ENCODE measurements around the gene MATR3. TPM values are rescaled to one million over a fixed set of nuclear protein-coding genes. Genes with fewer than 3 reads are reported as not detected.
"Not testable (repeated sequence)": the region's sequence is repeated elsewhere in the genome, so short reads cannot be mapped to it uniquely, and the experiment has no call there.

MATR3 gene
- total RNA-seq, 3 donors from 2014 or later = 201 to 208 (median 202) TPM

- H3K36me3 Mint-ChIP-seq (ENCODE audit: insufficient read depth) = no peaks in the 10 kb centered on the region
- H3K27me3 Mint-ChIP-seq (ENCODE audit: low read depth) = no peaks in the 10 kb centered on the region
- no peak overlapping the region for H3K4me3 Mint-ChIP-seq
- ATAC-seq = no peak
- peaks cover 13% of the 10 kb centered on the region for H3K4me1 Mint-ChIP-seq (ENCODE audit: low read depth)
- no peaks in the 10 kb centered on the region for H3K9me3 Mint-ChIP-seq
- no peak for DNase-seq
These were observed 27.3 kb upstream of the MATR3 start for GRCh38 chr5:139266236-139266635.

- ATAC-seq (no peak), DNase-seq (no peak)
- Mint-ChIP-seq H3K4me3 (no peak overlapping the region), H3K27me3 (ENCODE audit: low read depth) (no peaks in the 10 kb centered on the region), H3K9me3 (no peaks in the 10 kb centered on the region), H3K4me1 (ENCODE audit: low read depth) (peaks cover 18% of the 10 kb centered on the region), H3K36me3 (ENCODE audit: insufficient read depth) (no peaks in the 10 kb centered on the region)
These were observed 26.1 kb upstream of the MATR3 start for GRCh38 chr5:139267481-139267880.

- Mint-ChIP-seq H3K9me3 (no peaks in the 10 kb centered on the region), H3K27me3 (ENCODE audit: low read depth) (no peaks in the 10 kb centered on the region), H3K4me3 (no peak overlapping the region), H3K36me3 (ENCODE audit: insufficient read depth) (no peaks in the 10 kb centered on the region), H3K4me1 (ENCODE audit: low read depth) (peaks cover 28% of the 10 kb centered on the region)
- ATAC-seq (no peak), DNase-seq (no peak)
These were observed 25.0 kb upstream of the MATR3 start for GRCh38 chr5:139268364-139269202.

- H3K4me1 Mint-ChIP-seq (ENCODE audit: low read depth) = peaks cover 34% of the 10 kb centered on the region
- not testable (repeated sequence) for DNase-seq; H3K4me3 Mint-ChIP-seq; H3K9me3 Mint-ChIP-seq; ATAC-seq; H3K27me3 Mint-ChIP-seq (ENCODE audit: low read depth); H3K36me3 Mint-ChIP-seq (ENCODE audit: insufficient read depth)
These were observed 22.8 kb upstream of the MATR3 start for GRCh38 chr5:139270718-139271117.

- Mint-ChIP-seq H3K36me3 (ENCODE audit: insufficient read depth) (peaks cover 15% of the 10 kb centered on the region), H3K27me3 (ENCODE audit: low read depth) (no peaks in the 10 kb centered on the region), H3K9me3 (no peaks in the 10 kb centered on the region), H3K4me3 (no peak overlapping the region), H3K4me1 (ENCODE audit: low read depth) (peaks cover 41% of the 10 kb centered on the region)
- DNase-seq (no peak), ATAC-seq (no peak)
These were observed 22.1 kb upstream of the MATR3 start for GRCh38 chr5:139271201-139272027.

- H3K4me1 Mint-ChIP-seq (ENCODE audit: low read depth) = peaks cover 49% of the 10 kb centered on the region
- ATAC-seq (no peak), DNase-seq (no peak)
- no peaks in the 10 kb centered on the region for H3K9me3 Mint-ChIP-seq
- peaks cover 25% of the 10 kb centered on the region for H3K36me3 Mint-ChIP-seq (ENCODE audit: insufficient read depth)
- no peaks in the 10 kb centered on the region for H3K27me3 Mint-ChIP-seq (ENCODE audit: low read depth)
- H3K4me3 Mint-ChIP-seq = peak overlapping the region; percentile 97
These were observed 20.8 kb upstream of the MATR3 start for GRCh38 chr5:139272471-139273321.

- Mint-ChIP-seq H3K4me1 (ENCODE audit: low read depth) (peaks cover 46% of the 10 kb centered on the region), H3K36me3 (ENCODE audit: insufficient read depth) (peaks cover 27% of the 10 kb centered on the region), H3K4me3 (peak overlapping the region; percentile 97), H3K9me3 (no peaks in the 10 kb centered on the region), H3K27me3 (ENCODE audit: low read depth) (no peaks in the 10 kb centered on the region)
- ATAC-seq (peak; percentile 5 to 7), DNase-seq (no peak)
These were observed 20.3 kb upstream of the MATR3 start for GRCh38 chr5:139273322-139273571.

GRCh38 chr5:139273572-139274289 lies 19.8 kb upstream of the MATR3 start:
- peak; percentile 92 to 96 for ATAC-seq
- Mint-ChIP-seq H3K36me3 (ENCODE audit: insufficient read depth) (peaks cover 29% of the 10 kb centered on the region), H3K27me3 (ENCODE audit: low read depth) (no peaks in the 10 kb centered on the region), H3K4me3 (peak overlapping the region; percentile 97), H3K4me1 (ENCODE audit: low read depth) (peaks cover 42% of the 10 kb centered on the region), H3K9me3 (no peaks in the 10 kb centered on the region)
- peak; percentile 84 for DNase-seq

- Mint-ChIP-seq H3K4me1 (ENCODE audit: low read depth) (peaks cover 46% of the 10 kb centered on the region), H3K27me3 (ENCODE audit: low read depth) (no peaks in the 10 kb centered on the region), H3K4me3 (peak overlapping the region; percentile 97), H3K9me3 (no peaks in the 10 kb centered on the region), H3K36me3 (ENCODE audit: insufficient read depth) (peaks cover 43% of the 10 kb centered on the region)
- DNase-seq (no peak), ATAC-seq (no peak)
These were observed 18.0 kb upstream of the MATR3 start for GRCh38 chr5:139275536-139275935.

- Mint-ChIP-seq H3K9me3 (no peaks in the 10 kb centered on the region), H3K36me3 (ENCODE audit: insufficient read depth) (peaks cover 46% of the 10 kb centered on the region), H3K27me3 (ENCODE audit: low read depth) (no peaks in the 10 kb centered on the region), H3K4me3 (peak overlapping the region; percentile 97), H3K4me1 (ENCODE audit: low read depth) (peaks cover 46% of the 10 kb centered on the region)
- DNase-seq (no peak), ATAC-seq (no peak)
These were observed 17.6 kb upstream of the MATR3 start for GRCh38 chr5:139275956-139276355.

GRCh38 chr5:139276426-139276825 lies 17.1 kb upstream of the MATR3 start:
- ATAC-seq (no peak), DNase-seq (no peak)
- Mint-ChIP-seq H3K36me3 (ENCODE audit: insufficient read depth) (peaks cover 46% of the 10 kb centered on the region), H3K4me1 (ENCODE audit: low read depth) (peaks cover 44% of the 10 kb centered on the region), H3K27me3 (ENCODE audit: low read depth) (no peaks in the 10 kb centered on the region), H3K4me3 (peak overlapping the region; percentile 97), H3K9me3 (no peaks in the 10 kb centered on the region)

- ATAC-seq = no peak
- Mint-ChIP-seq H3K4me1 (ENCODE audit: low read depth) (peaks cover 41% of the 10 kb centered on the region), H3K27me3 (ENCODE audit: low read depth) (no peaks in the 10 kb centered on the region), H3K9me3 (no peaks in the 10 kb centered on the region), H3K36me3 (ENCODE audit: insufficient read depth) (peaks cover 50% of the 10 kb centered on the region), H3K4me3 (peak overlapping the region; percentile 97)
- DNase-seq = no peak
These were observed 16.4 kb upstream of the MATR3 start for GRCh38 chr5:139277171-139277570.

GRCh38 chr5:139278540-139279274 lies 14.8 kb upstream of the MATR3 start:
- Mint-ChIP-seq H3K4me1 (ENCODE audit: low read depth) (peaks cover 27% of the 10 kb centered on the region), H3K27me3 (ENCODE audit: low read depth) (no peaks in the 10 kb centered on the region), H3K4me3 (peak overlapping the region; percentile 47), H3K36me3 (ENCODE audit: insufficient read depth) (peaks cover 63% of the 10 kb centered on the region), H3K9me3 (no peaks in the 10 kb centered on the region)
- no peak for ATAC-seq
- no peak for DNase-seq
